ENCODE results near the gene NEUROD4.
A peak's percentile ranks its signal among the peaks of the same experiment; 100 is the strongest.

DNA sequence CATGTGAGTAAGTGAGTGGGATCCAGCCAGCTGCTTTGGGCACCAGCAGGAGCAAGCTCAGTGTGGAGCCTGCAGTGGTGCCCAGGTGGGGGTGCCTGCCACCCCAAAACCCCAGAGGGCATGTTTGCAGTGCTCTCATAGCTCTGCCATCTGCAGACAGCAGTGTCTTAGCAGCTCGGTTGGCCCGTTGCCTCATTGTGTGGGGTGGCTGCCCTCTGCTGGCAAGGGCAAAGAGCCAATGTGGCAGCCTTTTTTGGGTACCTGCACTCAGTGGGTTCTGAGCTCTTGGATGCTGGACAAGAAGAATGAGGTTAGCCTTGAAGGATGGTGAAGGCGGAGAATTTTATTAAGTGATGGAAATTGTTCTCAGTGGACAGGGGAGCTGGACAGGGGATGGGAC lies 52.3 kb downstream of the NEUROD4 start:
- peak; percentile 96 for TF ChIP-seq CTCF (IDR thresholded peaks at IDR 0.05; ENCODE audit: low read depth, low read length)
- no peak for TF ChIP-seq EZH2phosphoT487 (IDR thresholded peaks at IDR 0.05; ENCODE audit: low read depth)
